ENCODE results near the gene DDX51.
A peak's percentile ranks its signal among the peaks of the same experiment; 100 is the strongest.
"Not testable (repeated sequence)": the region's sequence is repeated elsewhere in the genome, so short reads cannot be mapped to it uniquely, and the experiment has no call there.

DDX51 gene

DNA sequence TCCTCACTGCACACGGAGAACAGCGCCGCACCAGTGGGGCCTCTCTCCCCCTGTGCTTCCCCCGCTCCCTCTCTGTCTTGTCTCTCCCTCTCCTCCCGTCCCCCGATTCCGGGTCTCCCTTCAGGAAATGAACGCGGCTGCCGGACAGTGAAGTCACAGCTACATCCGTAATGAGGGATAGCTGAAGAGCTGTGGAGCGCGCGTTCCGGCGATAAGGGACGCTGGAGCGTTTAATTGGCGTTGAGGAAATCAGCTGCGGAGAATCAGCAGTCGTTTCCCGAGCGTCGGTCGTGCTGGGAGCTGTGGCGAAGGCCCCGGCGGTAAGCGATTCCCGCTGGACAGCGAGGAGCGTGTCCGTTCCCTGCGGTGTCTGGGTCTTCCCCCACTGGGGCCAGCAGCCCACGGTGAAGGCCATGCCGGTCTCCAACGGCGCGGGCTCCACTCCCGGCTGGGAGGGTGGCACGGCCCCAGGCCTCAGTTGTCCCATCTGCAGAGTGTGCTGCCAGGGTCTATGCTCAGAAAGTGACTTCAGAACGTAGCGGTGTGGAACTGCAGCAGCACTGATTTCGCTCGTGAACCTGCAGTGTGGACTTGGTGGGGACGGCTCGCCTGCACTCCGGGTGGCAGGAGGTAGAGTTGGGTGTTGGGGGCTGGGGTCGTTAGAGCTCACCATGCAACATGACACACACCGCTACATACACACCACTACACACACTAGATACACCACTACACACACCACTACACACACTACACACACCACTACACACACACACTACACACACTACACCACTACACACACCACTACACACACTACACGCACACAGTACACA, 11.0 kb upstream of the DDX51 start:
- no peak for DNase-seq (ENCODE audit: low read depth, low spot score)

DNA sequence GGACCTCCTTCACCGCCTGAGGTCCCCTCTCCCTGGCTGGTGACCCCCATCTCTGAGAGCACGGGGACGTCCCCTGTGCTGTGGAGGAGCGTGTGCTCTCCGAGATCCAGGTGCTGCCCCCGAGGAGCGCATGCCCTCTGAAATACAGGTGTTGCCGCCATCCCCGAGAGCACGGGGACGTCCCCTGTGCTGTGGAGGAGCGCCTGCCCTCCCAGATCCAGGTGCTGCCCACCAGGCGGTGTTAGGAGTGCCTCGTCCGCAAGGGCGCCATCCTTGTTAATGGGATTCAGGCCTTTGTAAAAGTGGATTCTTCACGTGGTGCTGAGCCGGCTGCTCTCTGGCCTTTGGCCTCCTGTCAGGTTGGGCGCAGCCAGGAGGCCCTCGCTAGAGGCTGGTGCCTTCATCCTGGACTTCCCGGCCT, 10.2 kb upstream of the DDX51 start:
- no peak for DNase-seq (ENCODE audit: low read depth, low spot score)

DNA sequence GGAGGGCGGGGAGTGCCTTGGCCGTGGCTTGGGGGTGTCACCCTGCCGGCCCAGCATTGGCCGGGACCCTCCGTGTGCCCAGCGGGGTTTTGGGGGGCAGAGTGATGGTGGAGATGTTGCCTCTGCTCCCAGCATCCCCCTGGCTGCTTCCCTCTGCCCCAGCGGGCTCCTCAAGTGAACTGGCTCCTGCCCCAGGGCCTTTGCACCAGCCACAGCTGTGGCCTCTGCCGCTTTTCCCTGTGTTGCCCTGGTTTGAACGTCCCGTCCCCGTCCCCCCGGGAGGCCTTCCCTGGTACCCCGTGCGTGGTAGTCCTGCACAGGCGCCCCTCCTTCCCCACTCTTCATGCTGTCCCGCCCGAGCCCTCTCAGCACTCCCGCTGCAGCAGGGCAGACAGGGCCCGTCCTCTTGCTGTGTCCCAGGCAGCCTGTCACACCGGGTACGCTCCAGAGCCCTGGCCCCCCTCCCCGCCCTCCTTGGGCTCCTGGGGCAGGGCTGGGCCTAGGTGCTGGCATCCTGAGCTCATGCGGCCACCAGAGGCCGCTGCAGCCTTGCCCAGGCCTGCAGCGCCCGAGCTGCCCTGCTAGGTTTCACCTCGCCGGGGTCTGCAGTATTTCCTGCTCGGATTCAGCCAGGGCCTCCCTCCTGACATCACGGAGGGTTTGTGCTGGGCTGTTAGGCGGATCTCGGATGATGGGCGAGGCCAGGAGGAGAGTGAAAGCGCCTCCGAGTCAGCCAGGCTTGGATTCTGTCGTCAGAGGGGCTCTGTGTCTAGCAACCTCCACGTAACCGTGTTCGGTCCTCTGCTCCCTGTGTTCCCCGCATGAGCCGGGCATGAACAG, 9.6 kb upstream of the DDX51 start:
- DNase-seq (ENCODE audit: low read depth, low spot score): peak; percentile 59

GRCh38 chr12:132152953-132153352, 8.8 kb upstream of the DDX51 start:
- DNase-seq (ENCODE audit: low read depth, low spot score): no peak

GRCh38 chr12:132152411-132152821, 8.3 kb upstream of the DDX51 start:
- no peak for DNase-seq (ENCODE audit: low read depth, low spot score)

DNA sequence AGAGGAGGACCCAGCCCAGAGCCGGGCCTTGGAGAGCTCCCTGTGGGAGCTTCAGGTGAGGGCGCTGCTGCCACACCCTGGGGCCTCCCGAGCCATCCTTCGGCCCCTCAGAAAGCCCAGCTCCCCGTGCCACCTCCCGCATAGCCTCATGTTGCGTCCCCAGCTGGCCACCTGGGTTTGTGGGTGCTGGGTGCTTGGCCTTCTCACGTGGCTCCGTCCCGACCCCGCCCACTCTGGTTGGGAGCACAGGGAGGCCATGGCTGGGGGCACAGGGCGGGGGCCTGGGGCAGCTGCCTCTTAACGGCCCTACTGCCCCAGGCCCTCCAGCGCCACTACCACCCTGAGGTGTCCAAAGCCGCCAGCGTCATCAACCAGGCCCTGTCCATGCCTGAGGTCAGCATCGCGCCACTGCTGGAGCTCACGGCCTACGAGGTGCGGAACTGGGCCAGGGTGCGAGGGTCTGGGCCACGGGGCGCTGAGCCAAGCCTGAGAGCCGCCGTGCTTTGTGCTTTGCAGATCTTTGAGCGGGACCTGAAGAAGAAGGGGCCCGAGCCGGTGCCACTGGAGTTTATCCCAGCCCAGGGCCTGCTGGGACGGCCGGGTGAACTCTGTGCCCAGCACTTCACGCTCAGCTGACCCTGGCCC, 7.8 kb upstream of the DDX51 start:
- no peak for DNase-seq (ENCODE audit: low read depth, low spot score)

DNA sequence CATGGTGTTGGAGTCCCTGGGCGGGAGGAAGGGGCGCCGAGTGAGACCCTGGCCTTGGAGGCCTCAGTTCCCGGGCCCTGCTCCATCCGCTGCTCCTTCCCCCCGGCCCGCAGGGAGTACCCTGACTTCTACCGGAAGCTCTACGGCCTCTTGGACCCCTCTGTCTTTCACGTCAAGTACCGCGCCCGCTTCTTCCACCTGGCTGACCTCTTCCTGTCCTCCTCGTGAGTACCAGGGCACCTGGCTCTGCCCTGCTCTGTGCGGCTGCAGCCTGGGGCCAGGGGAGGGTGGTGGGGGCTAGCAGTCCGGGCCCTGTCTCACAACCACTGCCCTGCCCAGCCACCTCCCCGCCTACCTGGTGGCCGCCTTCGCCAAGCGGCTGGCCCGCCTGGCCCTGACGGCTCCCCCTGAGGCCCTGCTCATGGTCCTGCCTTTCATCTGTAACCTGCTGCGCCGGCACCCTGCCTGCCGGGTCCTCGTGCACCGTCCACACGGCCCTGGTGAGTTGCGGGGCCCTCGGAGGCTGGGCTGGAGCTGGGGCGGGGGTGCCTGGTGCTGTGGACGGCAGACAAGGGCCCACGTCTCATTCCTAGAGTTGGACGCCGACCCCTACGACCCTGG, 7.1 kb upstream of the DDX51 start:
- no peak for DNase-seq (ENCODE audit: low read depth, low spot score)

DNA sequence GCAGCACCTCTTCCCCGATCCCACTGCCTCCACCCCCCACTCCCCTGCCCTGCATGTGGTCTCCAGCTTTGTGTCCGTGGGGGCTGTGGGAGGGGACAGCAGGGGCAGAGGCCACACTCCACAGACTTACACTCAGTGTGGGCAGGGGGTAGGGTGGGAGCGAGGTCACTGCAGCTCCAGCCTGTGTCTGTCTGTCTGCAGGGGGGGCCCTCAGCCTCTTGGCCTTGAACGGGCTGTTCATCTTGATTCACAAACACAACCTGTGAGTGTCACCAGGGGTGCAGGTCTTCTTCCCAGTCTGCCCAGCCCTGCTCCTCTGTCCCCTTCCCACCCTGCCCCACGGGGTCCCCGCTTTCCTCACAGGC, 6.6 kb upstream of the DDX51 start:
- no peak for DNase-seq (ENCODE audit: low read depth, low spot score)

- DNase-seq (ENCODE audit: low read depth, low spot score): not testable (repeated sequence)
These were observed 5.4 kb upstream of the DDX51 start for GRCh38 chr12:132149526-132149925.

GRCh38 chr12:132148368-132149045, 4.4 kb upstream of the DDX51 start:
- no peak for DNase-seq (ENCODE audit: low read depth, low spot score)

- no peak for DNase-seq (ENCODE audit: low read depth, low spot score)
These were observed 3.6 kb upstream of the DDX51 start for GRCh38 chr12:132147423-132148367.

DNA sequence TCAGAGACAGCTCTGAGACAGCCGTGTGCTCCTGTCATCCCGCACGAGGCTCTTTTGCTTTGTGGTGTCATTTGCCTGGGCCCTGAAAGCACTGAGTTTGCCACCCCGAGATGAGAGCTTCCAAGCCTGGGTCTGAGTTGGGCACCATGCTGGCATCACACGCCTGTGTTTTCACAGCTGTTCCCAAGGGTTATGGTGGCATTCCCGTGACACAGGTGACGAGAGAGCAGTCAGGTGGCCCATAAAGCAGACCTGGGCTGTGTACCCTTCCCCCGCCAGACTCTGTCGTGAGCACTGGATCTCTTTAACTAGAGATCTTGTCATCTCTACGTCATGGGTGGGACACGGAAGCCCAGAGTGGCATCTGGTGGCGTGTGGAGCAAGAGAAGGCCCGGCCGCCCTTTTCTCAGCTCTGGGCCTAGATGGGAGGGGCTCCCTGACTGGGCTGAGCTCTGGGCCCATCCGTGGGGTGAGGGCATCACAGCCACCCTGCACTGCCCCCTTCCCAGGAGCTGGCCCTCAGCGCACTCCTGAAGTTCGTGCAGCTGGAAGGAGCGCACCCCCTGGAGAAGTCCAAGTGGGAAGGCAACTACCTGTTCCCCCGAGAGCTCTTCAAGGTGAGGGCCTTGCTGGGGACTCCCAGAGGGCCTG, 2.8 kb upstream of the DDX51 start:
- no peak for DNase-seq (ENCODE audit: low read depth, low spot score)

DNA sequence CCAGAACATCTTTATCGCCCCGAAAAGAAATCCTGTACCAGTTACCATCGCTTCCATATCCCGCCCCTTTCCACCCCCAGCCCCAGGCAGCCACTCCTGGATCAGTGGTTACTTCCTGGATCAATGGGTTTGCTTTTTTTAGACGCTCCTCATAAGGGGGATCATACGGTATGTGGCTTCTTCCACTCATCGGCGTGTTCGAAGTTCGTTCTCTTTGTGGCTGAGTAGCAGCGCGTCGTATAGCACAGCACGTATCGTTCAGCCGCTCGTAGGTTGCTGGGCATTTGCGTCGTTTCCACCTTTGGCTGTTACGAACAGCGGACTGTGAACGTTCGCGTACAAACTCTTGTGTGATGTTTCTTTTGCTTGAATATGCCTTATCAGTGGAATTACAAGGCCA, 2.0 kb upstream of the DDX51 start:
- no peak for DNase-seq (ENCODE audit: low read depth, low spot score)

- no peak for DNase-seq (ENCODE audit: low read depth, low spot score)
These were observed 1.2 kb upstream of the DDX51 start for GRCh38 chr12:132145334-132145733.

- DNase-seq (ENCODE audit: low read depth, low spot score): no peak
These were observed 670 bp upstream of the DDX51 start for GRCh38 chr12:132144810-132145168.

DNA sequence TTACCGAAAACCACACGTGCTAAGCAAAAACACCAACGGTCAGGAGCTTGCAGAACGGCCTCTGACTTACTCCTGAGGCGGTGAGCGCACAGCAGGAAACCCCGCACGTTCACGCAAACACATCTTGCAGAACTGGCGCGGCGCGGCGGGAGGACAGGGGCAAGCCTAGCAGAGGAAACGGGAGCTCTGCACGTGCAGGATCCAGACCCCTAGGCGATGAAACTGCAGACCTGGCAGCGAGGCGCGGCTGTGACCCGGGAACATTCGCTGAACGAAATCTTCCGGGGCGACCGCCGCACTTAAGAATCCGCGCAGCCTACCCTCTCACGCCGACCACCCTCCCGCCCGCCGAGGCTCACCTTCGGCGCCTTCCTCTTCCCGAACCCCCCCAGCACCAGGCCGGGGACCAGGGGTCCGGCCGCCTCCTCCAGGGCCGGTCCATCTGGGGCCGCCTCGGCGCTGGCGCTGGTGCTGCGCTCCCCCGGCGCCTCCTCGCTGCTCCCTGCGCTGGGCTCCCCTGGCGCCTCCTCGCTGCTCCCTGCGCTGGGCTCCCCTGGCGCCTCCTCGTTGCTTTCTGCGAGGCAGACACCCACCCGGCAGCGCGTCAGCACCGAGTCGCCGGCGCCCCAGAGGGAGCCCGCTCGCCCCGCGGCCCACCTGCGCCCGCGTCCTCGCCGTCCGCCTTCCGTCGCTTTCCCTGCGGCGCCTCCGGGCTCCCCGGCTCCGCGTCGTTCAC, 615 bp downstream of the DDX51 start:
- no peak for DNase-seq (ENCODE audit: low read depth, low spot score)

GRCh38 chr12:132142679-132143335, 1.3 kb downstream of the DDX51 start:
- no peak for DNase-seq (ENCODE audit: low read depth, low spot score)

- no peak for DNase-seq (ENCODE audit: low read depth, low spot score)
These were observed 2.0 kb downstream of the DDX51 start for GRCh38 chr12:132141976-132142678.
